AG09309 (cell line): Measurements from ENCODE around the gene NOL3.
A peak's percentile ranks its signal among the peaks of the same experiment; 100 is the strongest.

Source experiments
- DNase-seq: peaks from one replicate; pipeline ENCODE4 v3.0.0-alpha.2; 2010; ENCODE audit warnings: low read depth
- H3K4me3 ChIP-seq: 2 replicates; pipeline ENCODE4 v1.5.1; 2011; ENCODE audit warnings: mild to moderate bottlenecking, low read depth, low read length, moderate library complexity; ENCODE audit not compliant: control insufficient read depth
- TF ChIP-seq, protein P1 (sequence below): IDR thresholded peaks from 2 replicates; pipeline ENCODE4 v1.5.1; 2011; ENCODE audit warnings: mild to moderate bottlenecking, low read depth, low read length, inconsistent platforms; ENCODE audit not compliant: insufficient read depth, control insufficient read depth; ENCODE audit errors: missing control alignments

The NOL3 gene

DNA sequence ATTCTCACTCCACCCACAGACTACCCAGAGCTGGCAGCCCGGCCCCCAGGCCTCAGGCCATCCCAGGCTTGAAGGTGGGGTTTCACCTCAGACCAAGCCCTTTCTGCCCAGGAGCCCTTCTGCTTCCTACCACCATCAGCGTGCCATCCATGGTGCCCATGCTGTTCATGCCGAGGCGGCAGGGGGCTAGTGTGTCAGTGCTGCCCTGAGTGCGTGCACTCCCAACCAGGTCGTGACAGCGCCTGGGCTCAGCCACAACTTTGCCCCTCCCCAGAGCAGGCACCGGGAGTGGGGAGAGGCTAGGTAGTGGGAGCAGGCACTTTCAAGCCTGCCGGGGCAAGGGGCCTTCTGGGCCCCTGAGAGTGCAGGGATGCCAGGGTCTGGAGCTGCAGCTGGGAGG, 28.0 kb upstream of the NOL3 start:
- no peak for DNase-seq
- no peak overlapping the region for H3K4me3 ChIP-seq
- TF ChIP-seq, protein P1, sequence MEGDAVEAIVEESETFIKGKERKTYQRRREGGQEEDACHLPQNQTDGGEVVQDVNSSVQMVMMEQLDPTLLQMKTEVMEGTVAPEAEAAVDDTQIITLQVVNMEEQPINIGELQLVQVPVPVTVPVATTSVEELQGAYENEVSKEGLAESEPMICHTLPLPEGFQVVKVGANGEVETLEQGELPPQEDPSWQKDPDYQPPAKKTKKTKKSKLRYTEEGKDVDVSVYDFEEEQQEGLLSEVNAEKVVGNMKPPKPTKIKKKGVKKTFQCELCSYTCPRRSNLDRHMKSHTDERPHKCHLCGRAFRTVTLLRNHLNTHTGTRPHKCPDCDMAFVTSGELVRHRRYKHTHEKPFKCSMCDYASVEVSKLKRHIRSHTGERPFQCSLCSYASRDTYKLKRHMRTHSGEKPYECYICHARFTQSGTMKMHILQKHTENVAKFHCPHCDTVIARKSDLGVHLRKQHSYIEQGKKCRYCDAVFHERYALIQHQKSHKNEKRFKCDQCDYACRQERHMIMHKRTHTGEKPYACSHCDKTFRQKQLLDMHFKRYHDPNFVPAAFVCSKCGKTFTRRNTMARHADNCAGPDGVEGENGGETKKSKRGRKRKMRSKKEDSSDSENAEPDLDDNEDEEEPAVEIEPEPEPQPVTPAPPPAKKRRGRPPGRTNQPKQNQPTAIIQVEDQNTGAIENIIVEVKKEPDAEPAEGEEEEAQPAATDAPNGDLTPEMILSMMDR = no peak

DNA sequence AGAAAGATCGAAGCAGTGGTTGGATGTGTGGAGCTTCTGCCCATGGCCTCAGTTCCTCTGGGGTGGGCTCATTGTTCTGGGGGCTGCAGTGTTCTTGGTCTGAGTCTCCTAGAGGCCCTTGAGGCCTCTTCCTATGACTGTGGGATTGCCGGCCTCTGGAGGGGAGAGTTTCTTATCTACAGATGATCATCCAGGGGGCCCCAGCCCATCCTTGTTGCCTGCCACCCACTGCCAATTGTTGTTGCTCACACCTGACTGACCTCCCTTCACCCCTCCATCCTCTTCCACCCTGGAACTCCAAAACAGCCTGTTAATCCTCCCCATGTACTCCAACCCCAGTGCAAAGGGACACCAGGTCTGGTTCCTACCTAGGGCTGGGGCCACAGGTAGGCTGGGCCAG, 25.4 kb upstream of the NOL3 start:
- DNase-seq = no peak
- no peak overlapping the region for H3K4me3 ChIP-seq
- TF ChIP-seq, protein P1 = no peak

DNA sequence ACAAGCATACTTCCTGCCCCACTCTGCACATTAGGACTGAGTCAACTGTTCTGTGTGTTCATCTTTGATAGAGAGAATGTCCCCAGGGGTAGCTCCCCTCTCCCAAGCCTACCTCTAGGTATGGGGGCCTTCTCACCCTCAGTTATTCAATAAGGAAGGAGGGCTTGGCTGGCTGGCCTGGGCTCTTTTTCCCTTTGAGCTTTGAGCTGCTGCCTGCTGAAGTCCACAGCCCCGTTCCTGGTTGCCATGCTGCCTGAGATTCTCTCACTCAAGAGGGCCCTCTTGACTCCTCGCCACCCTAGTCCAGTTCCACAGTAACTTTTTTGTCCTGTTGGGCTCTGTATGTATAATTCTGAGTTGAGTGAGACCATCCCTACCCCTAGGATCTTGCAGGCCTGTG, 24.6 kb upstream of the NOL3 start:
- DNase-seq = no peak
- H3K4me3 ChIP-seq = no peak overlapping the region
- TF ChIP-seq, protein P1 = no peak

DNA sequence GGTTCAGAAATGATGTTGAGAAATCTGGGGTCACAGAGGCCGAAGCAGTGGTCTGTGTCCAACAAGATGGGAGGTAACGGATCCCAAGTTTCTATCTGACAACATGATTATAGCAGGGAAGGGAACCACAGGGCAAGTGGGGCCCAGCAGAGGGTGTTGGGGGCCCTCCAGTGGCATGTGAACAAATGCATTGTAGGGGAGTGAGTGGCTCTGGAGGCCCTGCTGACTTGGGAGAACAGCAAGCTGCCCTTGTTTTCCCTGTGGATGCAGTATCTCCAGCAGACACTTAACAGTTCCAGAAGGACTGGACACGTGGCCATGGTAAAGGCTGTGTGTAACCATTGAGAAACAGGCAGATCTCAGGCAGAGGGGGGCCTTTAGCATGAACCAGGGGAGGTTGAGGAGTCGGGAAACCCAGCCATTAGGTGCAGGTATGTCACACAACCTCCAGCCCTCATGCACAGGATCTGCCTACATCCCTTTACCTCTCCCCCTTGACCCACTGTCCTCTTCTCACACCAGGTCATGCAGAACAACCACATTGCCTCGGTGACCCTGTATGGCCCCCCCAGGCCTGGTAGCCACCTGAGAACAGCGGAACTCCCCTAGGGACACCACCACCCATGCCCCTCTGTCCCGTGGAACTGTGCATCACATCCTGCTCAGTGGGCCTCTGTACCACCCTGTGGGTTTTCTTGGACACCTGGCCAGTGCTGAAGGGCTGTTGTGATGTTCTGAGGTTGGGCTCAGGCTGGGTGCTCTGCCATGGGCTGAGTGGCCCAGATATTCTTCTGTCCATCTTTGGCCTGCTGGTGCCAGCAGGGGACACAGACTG, 23.6 kb upstream of the NOL3 start:
- DNase-seq = no peak
- TF ChIP-seq, protein P1 = peak; percentile 21
- no peak overlapping the region for H3K4me3 ChIP-seq

DNA sequence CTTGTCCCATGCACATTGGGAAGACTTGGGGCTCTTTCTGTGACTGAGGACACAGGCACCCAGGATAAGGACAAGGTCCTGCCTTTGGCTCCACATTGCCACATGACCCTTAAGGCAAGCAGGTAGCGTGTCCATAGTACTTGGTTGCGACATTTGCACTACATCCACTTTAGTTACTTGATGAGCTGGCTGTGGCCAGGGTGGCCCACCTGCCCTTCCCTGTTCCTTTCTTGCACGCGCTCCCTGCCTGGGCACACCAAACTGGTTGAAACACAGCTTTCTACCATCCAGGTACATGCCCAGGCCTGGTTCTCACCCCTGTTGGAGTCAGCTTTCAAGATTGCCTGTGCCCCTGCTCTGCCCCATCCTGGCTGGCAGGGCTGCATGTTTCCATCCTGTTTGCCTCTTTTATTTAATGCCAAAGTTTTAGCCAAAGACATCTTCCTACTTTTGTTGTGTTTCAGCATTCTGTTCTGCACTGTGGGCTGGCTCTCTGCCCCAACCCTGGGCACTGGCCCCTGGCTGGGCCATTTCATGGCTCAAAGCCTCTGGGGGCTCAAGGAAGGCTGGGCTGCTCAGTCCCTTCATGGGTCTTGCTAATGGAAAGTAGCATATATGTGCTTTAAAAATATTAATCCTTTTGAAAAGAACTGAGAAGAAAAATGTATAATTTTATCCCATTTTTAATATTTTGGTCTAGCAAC, 22.7 kb upstream of the NOL3 start:
- TF ChIP-seq, protein P1 = no peak
- no peak overlapping the region for H3K4me3 ChIP-seq
- DNase-seq = no peak

DNA sequence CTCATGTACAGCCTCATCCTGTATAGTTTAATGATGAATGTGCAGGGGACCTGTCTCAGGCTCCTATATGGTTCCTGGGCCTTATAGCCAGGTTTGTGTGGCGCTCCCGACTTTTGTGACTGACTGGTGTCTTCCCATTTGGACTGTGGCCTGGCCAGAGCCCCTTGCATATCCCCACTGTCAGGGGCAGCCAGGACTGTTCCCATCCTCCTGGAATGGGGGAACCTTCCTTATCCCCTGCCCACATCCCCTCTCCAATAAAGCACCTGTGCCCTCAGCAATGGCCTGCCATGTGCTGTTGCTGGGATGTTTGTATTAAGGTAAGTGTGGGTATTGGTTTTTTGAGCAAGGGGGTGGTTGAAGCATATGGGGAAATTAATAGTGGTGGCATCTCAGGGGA, 22.1 kb upstream of the NOL3 start:
- TF ChIP-seq, protein P1 = no peak
- H3K4me3 ChIP-seq = no peak overlapping the region
- DNase-seq = no peak
